Keratinocyte (primary cell): ENCODE results near the gene GUCA2A. TPM values are rescaled to one million over a fixed set of nuclear protein-coding genes. Genes with fewer than 3 reads are reported as not detected.

ENCODE experiments used
- DNase-seq: peaks from one replicate; pipeline ENCODE4 v3.0.0-alpha.2; 2011; ENCODE audit warnings: low read depth, missing footprints, low spot score
- FAIRE-seq: peaks from 2 replicates; lab custom pipeline; 2011; peaks lifted over from hg19 to GRCh38; lab: Jason Lieb, UNC
- H2AFZ ChIP-seq: 2 replicates; pipeline ENCODE4 v1.6.0; 2012; ENCODE audit warnings: low read length, control low read depth, inconsistent platforms; ENCODE audit not compliant: control insufficient read depth
- H3K27ac ChIP-seq: 2 replicates; pipeline ENCODE4 v1.5.1; 2011; ENCODE audit warnings: low read length; ENCODE audit not compliant: control insufficient read depth, insufficient read depth
- H3K27me3 ChIP-seq: 3 replicates; pipeline ENCODE4 v1.6.0; 2011; ENCODE audit warnings: low read length; ENCODE audit not compliant: control insufficient read depth, insufficient read depth; ENCODE audit errors: extremely low read depth
- H3K36me3 ChIP-seq, 2 experiments: 2 replicates in 1 of 2; 3 replicates in 1 of 2; pipeline ENCODE4 v1.5.1; 2011; ENCODE audit warnings: low read length in 2 of 2, mild to moderate bottlenecking in 1 of 2; ENCODE audit not compliant: control insufficient read depth in 2 of 2, insufficient read depth in 2 of 2; ENCODE audit errors: extremely low read depth in 1 of 2
- H3K4me1 ChIP-seq: 3 replicates; pipeline ENCODE4 v1.5.1; 2011; ENCODE audit warnings: low read length; ENCODE audit not compliant: control insufficient read depth, insufficient read depth; ENCODE audit errors: extremely low read depth
- H3K4me2 ChIP-seq: 3 replicates; pipeline ENCODE4 v1.6.0; 2011; ENCODE audit warnings: low read depth, low read length; ENCODE audit not compliant: control insufficient read depth, insufficient read depth; ENCODE audit errors: extremely low read depth
- H3K4me3 ChIP-seq, 3 experiments: fragments of 200-600 bp in 1 of 3; sonication (generic) in 1 of 3; 2 replicates in 2 of 3; 3 replicates in 1 of 3; pipeline ENCODE4 v1.5.1; 2011 to 2016; ENCODE audit warnings: low read length in 3 of 3, mild to moderate bottlenecking in 3 of 3, control low read depth in 2 of 3, inconsistent platforms in 1 of 3, low read depth in 1 of 3, mixed read lengths in 1 of 3, mixed run types in 1 of 3, moderate library complexity in 1 of 3; ENCODE audit not compliant: control insufficient read depth in 2 of 3, insufficient read depth in 2 of 3; ENCODE audit errors: extremely low read depth in 1 of 3
- H3K79me2 ChIP-seq: 2 replicates; pipeline ENCODE4 v1.6.0; 2012; ENCODE audit warnings: low read length; ENCODE audit not compliant: control insufficient read depth, insufficient read depth
- H3K9ac ChIP-seq: 3 replicates; pipeline ENCODE4 v1.6.0; 2011; ENCODE audit warnings: low read length; ENCODE audit not compliant: control insufficient read depth, insufficient read depth; ENCODE audit errors: extremely low read depth
- H3K9me1 ChIP-seq: 3 replicates; pipeline ENCODE4 v1.6.0; 2011; ENCODE audit warnings: low read length; ENCODE audit not compliant: control insufficient read depth, insufficient read depth; ENCODE audit errors: extremely low read depth
- H3K9me3 ChIP-seq: 2 replicates; pipeline ENCODE4 v1.5.1; 2012; ENCODE audit warnings: low read depth, low read length; ENCODE audit not compliant: control insufficient read depth
- H4K20me1 ChIP-seq: 3 replicates; pipeline ENCODE4 v1.6.0; 2011; ENCODE audit warnings: low read length; ENCODE audit not compliant: control insufficient read depth, insufficient read depth; ENCODE audit errors: extremely low read depth
- CTCF ChIP-seq, 3 experiments: IDR thresholded peaks in 1 of 3; conservative IDR thresholded peaks in 1 of 3; optimal IDR thresholded peaks in 1 of 3; 2 replicates in 2 of 3; 3 replicates in 1 of 3; pipeline versions ENCODE3 to v1.5.1; 2011; ENCODE audit warnings: low read length in 3 of 3, mild to moderate bottlenecking in 3 of 3, moderate library complexity in 2 of 3, control low read depth in 1 of 3, inconsistent platforms in 1 of 3; ENCODE audit not compliant: insufficient read depth in 2 of 3; ENCODE audit errors: extremely low read depth in 1 of 3
- EZH2 ChIP-seq: IDR thresholded peaks from one replicate; pipeline ENCODE4 v1.6.1; 2012; ENCODE audit warnings: inconsistent platforms, mild to moderate bottlenecking, low read length, moderate library complexity
- dilution Hi-C: fragments of 300-500 bp; cut with MboI; formaldehyde crosslinking; loops from one replicate; pipeline ENCODE4 v1.7.0; 2020; ENCODE audit warnings: low sequenced_read_pairs; ENCODE audit not compliant: extremely low pct_ligation_motif_present
- polyA plus RNA-seq, 5 experiments: library from polyadenylated mRNA; depleted of rRNA in 3 of 5; stranded (reverse) in 3 of 5; stranded (forward) in 1 of 5; unstranded in 1 of 5; fragments of >200 nt; gene quantifications; 1 replicate in 1 of 5; 2 replicates in 3 of 5; 3 replicates in 1 of 5; pipeline versions ENCODE4 v1.2.1 to v1.2.3, GENCODE V29; 2011 to 2012; ENCODE audit warnings: missing spikeins in 2 of 5, low read depth in 1 of 5, low replicate concordance in 1 of 5

GUCA2A gene
- polyA plus RNA-seq, 1 donor (not counting 4 experiments of a cell fraction or from before 2014, with no cell fraction given) = not detected

GRCh38 chr1:42136466-42136865 lies 28.1 kb downstream of the GUCA2A start:
- Histone ChIP-seq H3K9me1 (no peaks in the 10 kb centered on the region), H3K9me3 (no peaks in the 10 kb centered on the region), H3K4me3 (no peak overlapping the region), H3K4me2 (no peak overlapping the region), H4K20me1 (no peaks in the 10 kb centered on the region), H3K9ac (no peak overlapping the region), H3K36me3 (no peaks in the 10 kb centered on the region), H2AFZ (no peak overlapping the region), H3K27ac (no peak overlapping the region), H3K27me3 (peaks cover 10% of the 10 kb centered on the region), H3K79me2 (no peaks in the 10 kb centered on the region), H3K4me1 (no peaks in the 10 kb centered on the region)
- TF ChIP-seq EZH2 (no peak), CTCF (optimal IDR thresholded peaks at IDR 0.05 in 1 of 3, IDR thresholded peaks at IDR 0.05 in 1 of 3, conservative IDR thresholded peaks at IDR 0.05 in 1 of 3; ENCODE audit: extremely low read depth in 1 of 3, insufficient read depth in 2 of 3, low read length in 3 of 3) (no peak)
- DNase-seq (no peak), FAIRE-seq (no peak)
- dilution Hi-C loops = no loop called here

GRCh38 chr1:42135426-42135825 lies 29.1 kb downstream of the GUCA2A start:
- H3K27ac ChIP-seq = no peak overlapping the region
- no peak for FAIRE-seq

More at GRCh38 chr1:42135426-42135825, 29.1 kb downstream of the GUCA2A start:
- H3K9me1 ChIP-seq = no peaks in the 10 kb centered on the region
- no peak for DNase-seq
- H3K79me2 ChIP-seq = no peaks in the 10 kb centered on the region
- no peak overlapping the region for H3K4me3 ChIP-seq
- dilution Hi-C loops = no loop called here
- no peak for TF ChIP-seq CTCF (optimal IDR thresholded peaks at IDR 0.05 in 1 of 3, IDR thresholded peaks at IDR 0.05 in 1 of 3, conservative IDR thresholded peaks at IDR 0.05 in 1 of 3; ENCODE audit: extremely low read depth in 1 of 3, insufficient read depth in 2 of 3, low read length in 3 of 3)
- H3K4me1 ChIP-seq = no peaks in the 10 kb centered on the region
- H3K36me3 ChIP-seq = no peaks in the 10 kb centered on the region
- H3K9me3 ChIP-seq = no peaks in the 10 kb centered on the region
- no peaks in the 10 kb centered on the region for H4K20me1 ChIP-seq
- no peak overlapping the region for H3K4me2 ChIP-seq
- peaks cover 10% of the 10 kb centered on the region for H3K27me3 ChIP-seq
- H3K9ac ChIP-seq = no peak overlapping the region
- no peak overlapping the region for H2AFZ ChIP-seq
